GM23248 (cell line): ENCODE measurements around the gene ATG2B.

Source experiments
- EZH2 ChIP-seq: fragments of 200-600 bp; sonication (generic); IDR thresholded peaks from 2 replicates; pipeline ENCODE4 v1.6.1; 2018; ENCODE audit warnings: antibody characterized with exemption, mild to moderate bottlenecking; ENCODE audit not compliant: insufficient read depth, poor library complexity, severe bottlenecking
- EZH2phosphoT487 ChIP-seq: fragments of 200-600 bp; sonication (generic); IDR thresholded peaks from 2 replicates; pipeline ENCODE4 v1.6.1; 2018; ENCODE audit warnings: antibody characterized with exemption, moderate library complexity, mild to moderate bottlenecking, low read depth; ENCODE audit not compliant: insufficient read depth

- TF ChIP-seq EZH2 (no peak), EZH2phosphoT487 (no peak)
Measured at GRCh38 chr14:96284430-96284829, 78.7 kb downstream of the ATG2B start.
